ENCODE results near the gene ZBTB46.

ZBTB46 gene

GRCh38 chr20:63748070-63748933 lies 82.8 kb downstream of the ZBTB46 start:
- H3K27me3 ChIP-seq (ENCODE audit: control insufficient read depth in 5 of 5, insufficient read depth in 4 of 5, low read length in 5 of 5) = no peaks in the 10 kb centered on the region
- no peak overlapping the region for H3K4me3 ChIP-seq (ENCODE audit: low read depth in 1 of 5, low read length in 5 of 5)
- H3K9me3 ChIP-seq (ENCODE audit: control insufficient read depth in 5 of 5, low read length in 5 of 5) = no peaks in the 10 kb centered on the region
- H3K36me3 ChIP-seq (ENCODE audit: control insufficient read depth in 5 of 5, insufficient read depth in 5 of 5, low read length in 5 of 5) = peaks cover 0 to 57% (median 34%) of the 10 kb centered on the region in 5 donors
- H3K9ac ChIP-seq (ENCODE audit: low read length in 5 of 5) = no peak overlapping the region
- no peak overlapping the region for H3K27ac ChIP-seq (ENCODE audit: low read depth, low read length)
- H3K4me1 ChIP-seq (ENCODE audit: control insufficient read depth in 5 of 5, insufficient read depth in 5 of 5, low read length in 5 of 5) = peaks cover 2 to 23% (median 10%) of the 10 kb centered on the region in 5 donors

GRCh38 chr20:63747622-63748069 lies 83.4 kb downstream of the ZBTB46 start:
- Histone ChIP-seq H3K4me1 (ENCODE audit: control insufficient read depth in 5 of 5, insufficient read depth in 5 of 5, low read length in 5 of 5) (peaks cover 2 to 25% (median 10%) of the 10 kb centered on the region in 5 donors), H3K27me3 (ENCODE audit: control insufficient read depth in 5 of 5, insufficient read depth in 4 of 5, low read length in 5 of 5) (no peaks in the 10 kb centered on the region), H3K36me3 (ENCODE audit: control insufficient read depth in 5 of 5, insufficient read depth in 5 of 5, low read length in 5 of 5) (peaks cover 0 to 57% (median 37%) of the 10 kb centered on the region in 5 donors), H3K4me3 (ENCODE audit: low read depth in 1 of 5, low read length in 5 of 5) (no peak overlapping the region), H3K9me3 (ENCODE audit: control insufficient read depth in 5 of 5, low read length in 5 of 5) (no peaks in the 10 kb centered on the region), H3K9ac (ENCODE audit: low read length in 5 of 5) (no peak overlapping the region), H3K27ac (ENCODE audit: low read depth, low read length) (no peak overlapping the region)

GRCh38 chr20:63746751-63747315 lies 84.2 kb downstream of the ZBTB46 start:
- Histone ChIP-seq H3K4me3 (ENCODE audit: low read depth in 1 of 5, low read length in 5 of 5) (no peak overlapping the region), H3K9ac (ENCODE audit: low read length in 5 of 5) (no peak overlapping the region), H3K27me3 (ENCODE audit: control insufficient read depth in 5 of 5, insufficient read depth in 4 of 5, low read length in 5 of 5) (no peaks in the 10 kb centered on the region), H3K36me3 (ENCODE audit: control insufficient read depth in 5 of 5, insufficient read depth in 5 of 5, low read length in 5 of 5) (peaks cover 0 to 58% (median 37%) of the 10 kb centered on the region in 5 donors), H3K27ac (ENCODE audit: low read depth, low read length) (no peak overlapping the region), H3K9me3 (ENCODE audit: control insufficient read depth in 5 of 5, low read length in 5 of 5) (no peaks in the 10 kb centered on the region), H3K4me1 (ENCODE audit: control insufficient read depth in 5 of 5, insufficient read depth in 5 of 5, low read length in 5 of 5) (peaks cover 2 to 33% (median 13%) of the 10 kb centered on the region in 5 donors)

- Histone ChIP-seq H3K4me1 (ENCODE audit: control insufficient read depth in 5 of 5, insufficient read depth in 5 of 5, low read length in 5 of 5) (peaks cover 2 to 40% (median 19%) of the 10 kb centered on the region in 5 donors), H3K9me3 (ENCODE audit: control insufficient read depth in 5 of 5, low read length in 5 of 5) (no peaks in the 10 kb centered on the region), H3K27ac (ENCODE audit: low read depth, low read length) (no peak overlapping the region), H3K9ac (ENCODE audit: low read length in 5 of 5) (no peak overlapping the region), H3K27me3 (ENCODE audit: control insufficient read depth in 5 of 5, insufficient read depth in 4 of 5, low read length in 5 of 5) (no peaks in the 10 kb centered on the region), H3K4me3 (ENCODE audit: low read depth in 1 of 5, low read length in 5 of 5) (no peak overlapping the region), H3K36me3 (ENCODE audit: control insufficient read depth in 5 of 5, insufficient read depth in 5 of 5, low read length in 5 of 5) (peaks cover 0 to 58% (median 37%) of the 10 kb centered on the region in 5 donors)
Observed at GRCh38 chr20:63745961-63746731, 84.9 kb downstream of the ZBTB46 start.

- Histone ChIP-seq H3K9ac (ENCODE audit: low read length in 5 of 5) (no peak overlapping the region), H3K27me3 (ENCODE audit: control insufficient read depth in 5 of 5, insufficient read depth in 4 of 5, low read length in 5 of 5) (no peaks in the 10 kb centered on the region), H3K4me1 (ENCODE audit: control insufficient read depth in 5 of 5, insufficient read depth in 5 of 5, low read length in 5 of 5) (peaks cover 2 to 45% (median 27%) of the 10 kb centered on the region in 5 donors), H3K9me3 (ENCODE audit: control insufficient read depth in 5 of 5, low read length in 5 of 5) (no peaks in the 10 kb centered on the region), H3K4me3 (ENCODE audit: low read depth in 1 of 5, low read length in 5 of 5) (no peak overlapping the region), H3K27ac (ENCODE audit: low read depth, low read length) (no peak overlapping the region), H3K36me3 (ENCODE audit: control insufficient read depth in 5 of 5, insufficient read depth in 5 of 5, low read length in 5 of 5) (peaks cover 0 to 55% (median 32%) of the 10 kb centered on the region in 5 donors)
Observed at GRCh38 chr20:63745424-63745805, 85.6 kb downstream of the ZBTB46 start.

GRCh38 chr20:63744574-63745423 lies 86.3 kb downstream of the ZBTB46 start:
- H3K27me3 ChIP-seq (ENCODE audit: control insufficient read depth in 5 of 5, insufficient read depth in 4 of 5, low read length in 5 of 5) = no peaks in the 10 kb centered on the region
- H3K27ac ChIP-seq (ENCODE audit: low read depth, low read length) = no peak overlapping the region
- no peak overlapping the region for H3K4me3 ChIP-seq (ENCODE audit: low read depth in 1 of 5, low read length in 5 of 5)
- H3K36me3 ChIP-seq (ENCODE audit: control insufficient read depth in 5 of 5, insufficient read depth in 5 of 5, low read length in 5 of 5) = peaks cover 0 to 55% (median 29%) of the 10 kb centered on the region in 5 donors
- no peaks in the 10 kb centered on the region for H3K9me3 ChIP-seq (ENCODE audit: control insufficient read depth in 5 of 5, low read length in 5 of 5)
- peak overlapping the region in 1 of 5 donors; percentile 6 for H3K9ac ChIP-seq (ENCODE audit: low read length in 5 of 5)
- H3K4me1 ChIP-seq (ENCODE audit: control insufficient read depth in 5 of 5, insufficient read depth in 5 of 5, low read length in 5 of 5) = peaks cover 2 to 46% (median 28%) of the 10 kb centered on the region in 5 donors

GRCh38 chr20:63744158-63744557 lies 86.9 kb downstream of the ZBTB46 start:
- Histone ChIP-seq H3K4me1 (ENCODE audit: control insufficient read depth in 5 of 5, insufficient read depth in 5 of 5, low read length in 5 of 5) (peaks cover 2 to 47% (median 30%) of the 10 kb centered on the region in 5 donors), H3K9ac (ENCODE audit: low read length in 5 of 5) (peak overlapping the region in 1 of 5 donors; percentile 6), H3K4me3 (ENCODE audit: low read depth in 1 of 5, low read length in 5 of 5) (no peak overlapping the region), H3K27me3 (ENCODE audit: control insufficient read depth in 5 of 5, insufficient read depth in 4 of 5, low read length in 5 of 5) (no peaks in the 10 kb centered on the region), H3K9me3 (ENCODE audit: control insufficient read depth in 5 of 5, low read length in 5 of 5) (no peaks in the 10 kb centered on the region), H3K27ac (ENCODE audit: low read depth, low read length) (no peak overlapping the region), H3K36me3 (ENCODE audit: control insufficient read depth in 5 of 5, insufficient read depth in 5 of 5, low read length in 5 of 5) (peaks cover 0 to 55% (median 28%) of the 10 kb centered on the region in 5 donors)

- no peaks in the 10 kb centered on the region for H3K9me3 ChIP-seq (ENCODE audit: control insufficient read depth in 5 of 5, low read length in 5 of 5)
- H3K9ac ChIP-seq (ENCODE audit: low read length in 5 of 5) = no peak overlapping the region
- no peaks in the 10 kb centered on the region for H3K27me3 ChIP-seq (ENCODE audit: control insufficient read depth in 5 of 5, insufficient read depth in 4 of 5, low read length in 5 of 5)
- H3K36me3 ChIP-seq (ENCODE audit: control insufficient read depth in 5 of 5, insufficient read depth in 5 of 5, low read length in 5 of 5) = peaks cover 0 to 55% (median 26%) of the 10 kb centered on the region in 5 donors
- peaks cover 2 to 55% (median 38%) of the 10 kb centered on the region in 5 donors for H3K4me1 ChIP-seq (ENCODE audit: control insufficient read depth in 5 of 5, insufficient read depth in 5 of 5, low read length in 5 of 5)
- H3K4me3 ChIP-seq (ENCODE audit: low read depth in 1 of 5, low read length in 5 of 5) = no peak overlapping the region
- H3K27ac ChIP-seq (ENCODE audit: low read depth, low read length) = no peak overlapping the region
Observed at GRCh38 chr20:63743210-63743970, 87.7 kb downstream of the ZBTB46 start.

All from subcutaneous abdominal adipose tissue (tissue), 5 donors.